ENCODE data around the gene GBE1.

GRCh38 chr3:81500039-81500438, 261.4 kb downstream of the GBE1 start:
- TF ChIP-seq CTCF (tag by site-specific recombination; IDR thresholded peaks at IDR 0.05) = no peak
- no peak for TF ChIP-seq ZBTB20 (tag by site-specific recombination; IDR thresholded peaks at IDR 0.05)
- TF ChIP-seq ZNF18 (tag by site-specific recombination; IDR thresholded peaks at IDR 0.05) = no peak
- TF ChIP-seq, protein P1, sequence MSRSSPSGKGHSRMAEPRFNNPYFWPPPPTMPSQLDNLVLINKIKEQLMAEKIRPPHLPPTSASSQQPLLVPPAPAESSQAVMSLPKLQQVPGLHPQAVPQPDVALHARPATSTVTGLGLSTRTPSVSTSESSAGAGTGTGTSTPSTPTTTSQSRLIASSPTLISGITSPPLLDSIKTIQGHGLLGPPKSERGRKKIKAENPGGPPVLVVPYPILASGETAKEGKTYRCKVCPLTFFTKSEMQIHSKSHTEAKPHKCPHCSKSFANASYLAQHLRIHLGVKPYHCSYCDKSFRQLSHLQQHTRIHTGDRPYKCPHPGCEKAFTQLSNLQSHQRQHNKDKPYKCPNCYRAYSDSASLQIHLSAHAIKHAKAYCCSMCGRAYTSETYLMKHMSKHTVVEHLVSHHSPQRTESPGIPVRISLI (tag by site-specific recombination; IDR thresholded peaks at IDR 0.05) = no peak
- TF ChIP-seq SETDB1 (IDR thresholded peaks at IDR 0.05; ENCODE audit: insufficient read length, low read length) = no peak
- TF ChIP-seq GLI4 (tag by site-specific recombination; IDR thresholded peaks at IDR 0.05) = no peak
- no peak for TF ChIP-seq ZNF184 (tag by site-specific recombination; IDR thresholded peaks at IDR 0.05)
- no peak for TF ChIP-seq BCL11A (tag by site-specific recombination; IDR thresholded peaks at IDR 0.05; ENCODE audit: low read depth)
- no peak for TF ChIP-seq ZNF121 (tag by site-specific recombination; IDR thresholded peaks at IDR 0.05)
- no peak for TF ChIP-seq PRDM4 (tag by site-specific recombination; IDR thresholded peaks at IDR 0.05)
- no peak for TF ChIP-seq OSR2 (tag by site-specific recombination; IDR thresholded peaks at IDR 0.05)
